Measurements from ENCODE around the gene CARHSP1.
A peak's percentile ranks its signal among the peaks of the same experiment; 100 is the strongest.
"Not testable (repeated sequence)": the region's sequence is repeated elsewhere in the genome, so short reads cannot be mapped to it uniquely, and the experiment has no call there.

Gene CARHSP1

GRCh38 chr16:8868416-8869211 lies at the start of gene CARHSP1:
Gene CARHSP1 (minus strand): TSS chr16:8869006. CDS start chr16:8859328, 9,678 bp downstream.
- peak; percentile 17 for DNase-seq

DNA sequence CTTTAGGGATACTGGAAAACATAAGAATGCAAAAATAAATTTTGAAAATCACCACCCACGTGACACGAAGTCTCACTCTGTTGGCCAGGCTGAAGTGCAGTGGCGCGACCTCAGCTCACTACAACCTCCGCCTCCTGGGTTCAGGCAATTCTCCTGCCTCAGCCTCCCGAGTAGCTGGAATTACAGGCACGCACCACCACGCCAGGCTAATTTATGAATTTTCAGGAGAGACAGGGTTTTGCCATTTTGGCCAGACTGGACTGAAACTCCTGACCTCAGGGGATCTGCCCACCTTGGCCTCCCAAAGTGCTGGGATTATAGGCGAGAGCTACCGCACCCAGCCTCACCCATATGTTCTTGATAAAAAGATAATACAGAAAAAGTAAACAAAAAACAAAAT lies 48.5 kb upstream of the CARHSP1 start:
- not testable (repeated sequence) for DNase-seq

GRCh38 chr16:8916541-8917225 lies 47.9 kb upstream of the CARHSP1 start:
- DNase-seq = no peak

DNA sequence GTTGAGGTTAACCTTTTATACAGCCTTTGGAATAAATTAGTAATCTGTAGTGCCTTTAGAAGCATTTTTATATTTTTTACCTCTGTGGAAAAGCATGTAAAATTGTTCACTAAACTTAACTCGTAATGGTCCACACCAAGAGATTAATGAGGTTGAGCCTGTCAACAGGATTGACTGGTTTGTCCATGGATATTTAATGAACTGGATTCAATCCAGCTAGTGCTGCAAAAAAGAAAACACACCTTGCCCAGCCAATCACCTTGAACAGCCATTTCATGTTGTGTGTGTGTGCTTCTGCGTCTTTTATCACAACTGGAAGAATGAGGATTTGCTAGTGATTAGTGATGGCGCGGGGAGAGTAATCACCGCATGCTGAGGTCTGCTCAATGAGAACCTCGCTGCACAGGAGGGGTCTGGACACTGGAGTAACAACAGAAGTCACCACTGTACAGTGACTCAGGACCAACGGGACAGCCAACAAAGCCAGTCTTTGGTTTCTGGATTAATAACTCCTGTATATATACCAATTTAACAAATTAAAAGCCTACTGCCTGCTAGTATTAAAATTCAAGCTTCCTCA lies 47.0 kb upstream of the CARHSP1 start:
- DNase-seq = no peak

DNA sequence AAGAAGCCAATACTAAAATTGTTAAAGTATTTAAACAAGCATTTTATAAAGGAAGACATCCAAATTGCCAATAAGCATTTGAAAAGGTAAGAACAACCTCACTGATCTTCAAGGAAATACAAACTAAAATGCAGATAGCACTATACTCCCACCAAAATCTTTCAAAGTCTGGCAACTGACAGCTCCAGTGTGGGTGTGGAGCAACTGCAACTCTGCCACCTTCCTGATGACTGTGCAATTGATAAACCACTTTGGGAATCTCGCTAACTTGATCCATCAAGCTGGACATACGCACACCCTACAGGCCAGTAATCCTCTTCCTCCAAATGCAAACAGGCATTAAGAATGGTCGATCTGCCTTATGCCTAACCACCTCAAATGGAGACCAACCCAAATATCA lies 45.3 kb upstream of the CARHSP1 start:
- no peak for DNase-seq

DNA sequence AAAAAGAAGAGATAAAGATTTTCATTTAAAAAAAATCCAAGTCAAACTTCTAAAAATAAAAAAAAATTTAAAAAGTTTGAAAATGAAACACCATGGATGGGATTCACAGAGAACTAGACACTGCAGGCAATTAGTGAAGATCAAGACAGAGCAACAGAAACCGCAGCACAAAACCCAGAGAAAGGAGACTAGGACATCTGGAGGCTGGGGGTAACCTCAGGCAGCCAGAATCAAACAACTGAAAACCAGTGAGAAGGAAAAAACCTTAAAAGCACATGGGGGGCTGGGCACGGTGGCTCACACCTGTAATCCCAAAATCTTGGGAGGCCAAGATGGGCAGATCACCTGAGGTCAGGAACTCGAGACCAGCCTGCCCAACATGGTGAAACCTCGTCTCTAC lies 44.0 kb upstream of the CARHSP1 start:
- DNase-seq = no peak

GRCh38 chr16:8910811-8911210 lies 42.0 kb upstream of the CARHSP1 start:
- DNase-seq = no peak

- DNase-seq = no peak
Measured at GRCh38 chr16:8908810-8909468, 40.1 kb upstream of the CARHSP1 start.

- no peak for DNase-seq
Measured at GRCh38 chr16:8907096-8907495, 38.3 kb upstream of the CARHSP1 start.

DNA sequence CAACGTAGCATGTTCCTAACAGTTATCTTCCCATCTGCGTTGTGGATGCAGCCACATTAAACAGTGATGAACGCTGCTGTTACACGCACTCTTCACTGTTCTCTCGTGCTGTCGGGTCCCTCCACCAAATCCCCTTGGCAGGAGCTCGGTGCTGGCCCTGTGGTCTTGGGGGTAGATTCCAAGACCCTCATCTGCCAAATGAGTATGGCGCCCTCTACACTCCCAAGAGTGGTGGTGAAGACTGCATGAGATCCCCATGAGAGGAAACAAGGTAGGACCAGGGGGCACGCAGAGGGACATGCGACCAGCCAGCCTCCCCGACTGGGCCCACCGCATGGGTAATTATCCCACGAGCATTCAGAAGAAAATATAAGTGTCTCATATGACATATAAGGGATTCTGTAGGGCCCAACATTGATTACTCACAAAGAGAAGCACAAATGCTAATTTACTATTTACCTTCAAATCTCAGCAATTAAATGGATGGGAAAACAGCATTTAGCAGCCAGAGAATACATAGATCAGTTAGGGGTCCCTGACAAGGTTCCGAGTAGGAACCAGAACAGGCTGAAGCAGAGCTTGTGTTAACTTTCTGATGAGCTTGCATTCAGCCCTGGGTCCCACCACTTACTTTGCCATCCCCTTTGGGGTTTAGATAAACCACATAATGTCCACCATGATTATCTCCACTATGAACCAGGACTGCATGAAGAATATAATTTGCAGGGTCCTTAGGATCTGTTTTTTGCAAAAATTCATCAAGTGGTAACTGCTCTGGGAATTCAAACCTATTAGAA lies 37.2 kb upstream of the CARHSP1 start:
- DNase-seq = no peak

DNA sequence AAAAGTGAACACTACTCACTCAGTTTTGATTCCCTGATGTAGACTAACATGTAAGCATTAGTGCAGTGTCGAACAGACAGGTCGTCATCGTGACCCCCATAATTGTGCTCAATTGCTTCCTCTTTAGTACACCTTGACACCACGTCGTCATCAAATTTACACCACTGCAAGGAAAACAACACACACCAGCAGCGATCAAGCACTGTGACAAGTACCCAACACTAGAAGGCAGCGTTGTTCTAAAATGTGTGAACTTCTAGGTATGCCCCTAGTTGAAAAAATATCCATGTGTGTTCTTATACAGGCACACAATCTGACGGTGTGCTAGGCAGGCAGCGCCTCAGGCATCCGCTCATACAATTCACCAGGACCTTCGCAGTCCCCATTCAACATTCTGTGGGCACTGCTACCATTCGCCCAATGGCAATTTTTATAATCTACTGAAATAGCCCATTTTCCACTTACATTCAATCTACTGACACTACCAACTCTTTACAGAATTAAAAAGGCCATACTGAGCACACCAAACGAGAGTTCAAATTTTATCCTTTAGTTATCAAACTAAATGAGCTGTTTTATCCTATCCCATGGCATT lies 36.5 kb upstream of the CARHSP1 start:
- DNase-seq = no peak

GRCh38 chr16:8904018-8904430 lies 35.2 kb upstream of the CARHSP1 start:
- no peak for DNase-seq

DNA sequence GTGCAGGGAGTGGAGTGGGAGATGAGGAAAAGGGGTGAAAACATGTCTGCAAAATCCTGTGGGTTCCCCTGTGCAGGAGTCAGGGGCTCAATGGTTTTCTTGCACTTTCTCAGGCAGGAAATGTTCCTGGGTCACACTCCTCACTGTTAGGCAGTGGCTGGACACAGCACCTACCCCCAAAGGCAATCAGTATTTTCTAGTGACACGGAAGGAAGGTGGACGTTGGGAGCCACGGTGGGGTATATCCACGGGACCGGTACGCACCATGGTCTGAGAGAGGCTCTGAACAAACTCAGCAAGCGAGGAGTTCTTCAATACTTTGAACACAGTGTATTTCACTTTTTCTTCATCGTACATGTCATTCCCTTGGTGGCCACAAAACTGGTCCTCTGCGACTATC lies 34.2 kb upstream of the CARHSP1 start:
- no peak for DNase-seq

GRCh38 chr16:8901320-8901861 lies 32.6 kb upstream of the CARHSP1 start:
- DNase-seq = no peak

GRCh38 chr16:8900343-8900742 lies 31.5 kb upstream of the CARHSP1 start:
- DNase-seq = no peak

GRCh38 chr16:8899709-8900317 lies 31.0 kb upstream of the CARHSP1 start:
- no peak for DNase-seq

DNA sequence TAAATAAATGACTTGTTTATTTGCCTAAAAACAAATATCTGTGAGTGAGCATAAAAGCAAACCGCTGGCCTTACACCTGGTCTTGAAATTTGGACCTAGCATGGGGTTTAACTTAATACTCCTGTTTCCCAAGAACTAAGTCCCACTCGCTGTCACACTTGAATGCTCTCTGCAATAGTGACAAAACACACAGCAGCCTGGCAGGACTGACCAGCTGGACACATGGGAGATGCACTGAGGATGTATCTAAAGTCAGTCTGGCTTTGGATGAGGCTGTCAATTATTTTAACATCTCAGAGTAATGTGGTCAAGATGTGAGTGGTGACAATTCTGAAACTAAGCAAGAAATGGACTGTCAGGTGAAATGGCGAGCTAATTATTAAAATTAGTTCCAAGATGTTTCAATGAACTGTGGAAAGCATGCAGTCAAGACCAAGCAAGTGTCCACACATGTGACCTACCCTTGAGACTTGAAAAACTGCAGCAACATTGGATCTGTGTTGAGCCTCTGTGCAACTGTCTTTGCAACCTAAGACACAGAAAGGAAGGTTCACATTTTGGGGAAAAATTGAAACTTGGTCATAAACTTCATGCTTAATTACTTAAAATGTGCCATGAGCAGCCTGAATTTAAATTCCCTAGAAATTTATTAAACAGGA lies 30.0 kb upstream of the CARHSP1 start:
- DNase-seq = no peak

- DNase-seq = no peak
Measured at GRCh38 chr16:8894736-8895334, 26.0 kb upstream of the CARHSP1 start.

DNA sequence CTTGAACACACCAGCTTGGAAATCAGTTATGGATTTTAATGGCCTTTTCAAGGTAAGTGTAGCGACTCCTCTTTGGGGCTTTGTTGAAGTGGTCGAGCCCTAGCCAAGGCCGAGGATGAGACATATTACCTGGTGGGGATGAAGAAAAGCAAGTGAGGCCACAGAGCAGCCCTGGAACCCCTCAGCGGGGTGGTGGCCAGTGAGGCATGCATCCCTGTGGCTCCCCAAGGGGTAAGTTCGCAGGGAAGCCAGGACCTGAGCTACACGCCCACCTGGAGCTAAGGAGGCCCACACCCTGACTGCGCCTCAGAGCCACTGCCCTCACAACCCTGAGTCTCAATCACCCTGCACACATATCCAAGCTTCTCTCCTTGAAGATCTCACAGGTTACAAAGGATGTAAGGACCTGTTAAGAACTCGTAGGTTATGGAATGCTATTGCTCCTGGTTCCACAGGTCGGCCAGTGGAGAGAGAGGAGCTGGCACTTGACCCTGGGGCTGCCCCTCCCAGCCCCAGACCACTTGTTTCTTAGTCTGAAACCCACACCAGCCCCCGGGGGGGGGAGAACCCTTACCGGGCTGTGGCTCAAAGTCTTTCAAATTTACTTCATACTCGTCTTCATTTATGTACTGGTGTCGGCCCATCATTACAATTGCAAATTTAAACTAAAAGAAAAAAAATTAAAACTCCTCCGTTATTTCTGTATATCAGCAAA lies 25.3 kb upstream of the CARHSP1 start:
- no peak for DNase-seq

GRCh38 chr16:8893426-8893825 lies 24.6 kb upstream of the CARHSP1 start:
- no peak for DNase-seq

All from cortex of kidney (tissue), 1 donor.